Calu3 (cell line): Measurements from ENCODE around the gene ANXA10. TPM values are rescaled to one million over a fixed set of nuclear protein-coding genes. Genes with fewer than 3 reads are reported as not detected.

ENCODE experiments used
- BruUV-seq: library from RNA; stranded (reverse); fragments of 400-500 nt; replicated peaks from 2 replicates; lab custom pipeline; 2021; lab: Mats Ljungman, UMichigan
- CTCF ChIA-PET: fragments of 300-600 bp; sonication (Branson Sonifier 250); formaldehyde crosslinking; loops from one replicate; lab custom pipeline; 2022; ENCODE audit warnings: antibody characterized with exemption; lab: Charles Lee
- DNase-seq: peaks from one replicate; pipeline ENCODE4 v3.0.0; 2022
- H3K27ac Mint-ChIP-seq: one replicate; pipeline ENCODE4 v1.8.0; 2022; ENCODE audit warnings: mixed read lengths; ENCODE audit not compliant: unreplicated experiment
- H3K27me3 Mint-ChIP-seq: one replicate; pipeline ENCODE4 v1.8.0; 2022; ENCODE audit warnings: mixed read lengths; ENCODE audit not compliant: unreplicated experiment
- H3K36me3 Mint-ChIP-seq: one replicate; pipeline ENCODE4 v1.8.0; 2022; ENCODE audit warnings: mild to moderate bottlenecking, moderate library complexity, mixed read lengths; ENCODE audit not compliant: insufficient read depth, unreplicated experiment
- H3K4me1 Mint-ChIP-seq: one replicate; pipeline ENCODE4 v1.8.0; 2022; ENCODE audit warnings: mild to moderate bottlenecking, low read depth, mixed read lengths; ENCODE audit not compliant: unreplicated experiment
- H3K4me3 Mint-ChIP-seq: one replicate; pipeline ENCODE4 v1.8.0; 2022; ENCODE audit warnings: mild to moderate bottlenecking, low read depth, moderate library complexity, mixed read lengths; ENCODE audit not compliant: unreplicated experiment
- H3K9me3 Mint-ChIP-seq: one replicate; pipeline ENCODE4 v1.8.0; 2022; ENCODE audit warnings: low read depth, mixed read lengths; ENCODE audit not compliant: unreplicated experiment
- intact Hi-C: fragments of 100-400 bp; cut with micrococcal nuclease; formaldehyde crosslinking; loops from one replicate; pipeline ENCODE4 v1.10.0; 2022; ENCODE audit not compliant: unreplicated experiment
- total RNA-seq: library from RNA; stranded (reverse); gene quantifications from 2 replicates; pipeline ENCODE4 v1.2.3, GENCODE V29; 2022
- TF ChIP-seq, protein P1 (sequence below): fragments of 200-600 bp; IDR thresholded peaks from one replicate; pipeline ENCODE4 v1.8.0; 2022; ENCODE audit warnings: antibody characterized with exemption; ENCODE audit not compliant: unreplicated experiment

The ANXA10 gene
- total RNA-seq, 1 experiment from 2014 or later: 43.2 TPM

DNA sequence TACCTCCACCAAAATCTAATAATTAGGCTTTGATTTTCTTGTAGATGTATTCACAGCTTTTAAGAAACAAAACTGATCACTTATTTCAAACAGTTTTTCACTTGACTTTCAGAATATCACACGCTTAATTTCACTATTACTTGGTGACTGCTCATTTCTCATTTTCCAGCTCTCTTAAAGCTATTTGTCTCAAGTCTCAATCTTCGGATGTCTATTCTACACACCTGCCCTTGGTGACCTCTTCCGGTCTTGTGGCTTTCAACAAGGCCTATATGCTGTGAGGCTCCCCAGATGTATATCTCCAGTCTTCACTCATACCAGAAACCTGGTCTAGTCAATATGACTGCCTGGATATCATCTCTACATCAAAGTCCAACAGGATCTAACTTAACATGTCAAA, 34.9 kb upstream of the ANXA10 start:
- no peaks in the 10 kb centered on the region for H3K27me3 Mint-ChIP-seq
- no peaks in the 10 kb centered on the region for H3K36me3 Mint-ChIP-seq
- H3K4me3 Mint-ChIP-seq: no peak overlapping the region
- BruUV-seq: no TSS peak
- no peak for DNase-seq
- TF ChIP-seq, protein P1, sequence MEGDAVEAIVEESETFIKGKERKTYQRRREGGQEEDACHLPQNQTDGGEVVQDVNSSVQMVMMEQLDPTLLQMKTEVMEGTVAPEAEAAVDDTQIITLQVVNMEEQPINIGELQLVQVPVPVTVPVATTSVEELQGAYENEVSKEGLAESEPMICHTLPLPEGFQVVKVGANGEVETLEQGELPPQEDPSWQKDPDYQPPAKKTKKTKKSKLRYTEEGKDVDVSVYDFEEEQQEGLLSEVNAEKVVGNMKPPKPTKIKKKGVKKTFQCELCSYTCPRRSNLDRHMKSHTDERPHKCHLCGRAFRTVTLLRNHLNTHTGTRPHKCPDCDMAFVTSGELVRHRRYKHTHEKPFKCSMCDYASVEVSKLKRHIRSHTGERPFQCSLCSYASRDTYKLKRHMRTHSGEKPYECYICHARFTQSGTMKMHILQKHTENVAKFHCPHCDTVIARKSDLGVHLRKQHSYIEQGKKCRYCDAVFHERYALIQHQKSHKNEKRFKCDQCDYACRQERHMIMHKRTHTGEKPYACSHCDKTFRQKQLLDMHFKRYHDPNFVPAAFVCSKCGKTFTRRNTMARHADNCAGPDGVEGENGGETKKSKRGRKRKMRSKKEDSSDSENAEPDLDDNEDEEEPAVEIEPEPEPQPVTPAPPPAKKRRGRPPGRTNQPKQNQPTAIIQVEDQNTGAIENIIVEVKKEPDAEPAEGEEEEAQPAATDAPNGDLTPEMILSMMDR: no peak
- no peaks in the 10 kb centered on the region for H3K4me1 Mint-ChIP-seq
- intact Hi-C loops: no loop called here
- no peak overlapping the region for H3K27ac Mint-ChIP-seq
- peaks cover 4% of the 10 kb centered on the region for H3K9me3 Mint-ChIP-seq
- CTCF ChIA-PET: no interaction called here

DNA sequence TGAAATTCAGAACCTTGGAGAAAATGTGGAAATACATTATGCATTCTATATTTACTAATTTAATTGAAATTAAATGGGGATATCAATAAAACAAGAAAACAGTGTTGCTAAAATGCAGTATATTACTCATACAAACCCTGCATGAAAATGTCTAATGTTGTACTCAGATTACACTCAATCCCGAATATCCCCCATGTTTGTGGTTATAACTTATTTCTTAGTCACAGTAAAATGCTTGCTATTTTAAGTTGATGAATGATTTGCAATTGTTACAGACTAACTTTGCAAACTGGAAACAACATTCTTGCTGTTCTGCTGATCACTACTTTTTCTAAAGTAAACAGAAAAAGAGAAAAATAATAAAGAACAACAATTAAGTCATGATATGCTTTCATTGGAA, 33.1 kb upstream of the ANXA10 start:
- H3K9me3 Mint-ChIP-seq: peaks cover 4% of the 10 kb centered on the region
- CTCF ChIA-PET: no interaction called here
- no TSS peak for BruUV-seq
- intact Hi-C loops: no loop called here
- H3K36me3 Mint-ChIP-seq: no peaks in the 10 kb centered on the region
- no peak for DNase-seq
- H3K4me1 Mint-ChIP-seq: peaks cover 9% of the 10 kb centered on the region
- no peaks in the 10 kb centered on the region for H3K27me3 Mint-ChIP-seq
- TF ChIP-seq, protein P1: no peak
- H3K4me3 Mint-ChIP-seq: no peak overlapping the region
- H3K27ac Mint-ChIP-seq: no peak overlapping the region

DNA sequence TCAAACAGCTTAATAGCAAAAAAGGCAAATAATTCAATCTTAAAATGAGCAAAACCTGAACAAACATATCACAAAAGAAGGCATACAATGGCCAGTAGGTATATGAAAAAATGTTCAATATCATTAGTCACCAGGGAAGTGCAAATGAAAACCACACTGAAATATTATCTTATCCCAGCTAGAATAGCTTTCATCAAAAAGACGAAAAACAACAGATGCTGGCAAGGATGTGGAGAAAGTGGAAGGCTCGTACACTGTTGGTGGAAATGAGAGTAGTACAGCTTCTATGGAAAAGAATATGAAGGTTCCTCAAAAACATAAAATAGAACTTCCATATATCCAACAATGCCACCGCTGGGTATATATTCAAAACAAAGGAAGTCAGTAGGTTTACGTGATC, 29.3 kb upstream of the ANXA10 start:
- intact Hi-C loops: no loop called here
- TF ChIP-seq, protein P1: no peak
- Mint-ChIP-seq H3K27ac (no peak overlapping the region), H3K4me1 (peaks cover 9% of the 10 kb centered on the region), H3K36me3 (no peaks in the 10 kb centered on the region), H3K27me3 (no peaks in the 10 kb centered on the region), H3K4me3 (no peak overlapping the region), H3K9me3 (peaks cover 2% of the 10 kb centered on the region)
- CTCF ChIA-PET: no interaction called here
- no peak for DNase-seq
- no TSS peak for BruUV-seq

DNA sequence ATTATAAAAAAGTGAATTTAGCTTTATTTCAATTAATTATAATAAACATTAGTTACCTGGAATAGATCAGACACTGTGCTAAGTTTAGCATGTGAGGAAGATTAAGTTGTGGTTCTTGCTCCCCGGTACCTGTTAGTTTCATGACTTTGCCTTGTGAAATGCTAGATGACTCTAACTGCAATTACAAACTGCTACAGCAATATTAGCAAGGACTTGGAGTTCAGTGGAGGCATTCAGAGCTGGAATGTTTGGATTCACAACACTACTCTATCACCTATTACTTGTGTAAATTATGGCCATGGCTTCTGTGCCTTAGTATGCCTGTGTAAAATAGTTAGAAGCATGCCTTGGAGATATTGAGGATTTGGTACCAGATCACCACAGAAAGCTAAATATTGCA, 21.4 kb upstream of the ANXA10 start:
- CTCF ChIA-PET: no interaction called here
- Mint-ChIP-seq H3K4me3 (no peak overlapping the region), H3K36me3 (no peaks in the 10 kb centered on the region), H3K27me3 (no peaks in the 10 kb centered on the region), H3K4me1 (no peaks in the 10 kb centered on the region), H3K27ac (no peak overlapping the region), H3K9me3 (no peaks in the 10 kb centered on the region)
- intact Hi-C loops: loop anchor here (10.0 kb wide), 1 partner anchor 176 kb away; no protein-coding TSS in a partner anchor
- BruUV-seq: no TSS peak
- DNase-seq: no peak
- TF ChIP-seq, protein P1: no peak
